DMS153 (cell line): ENCODE results near the gene CGB7.

Experiments
- DNase-seq: peaks from one replicate; lab custom pipeline; 2025; lab: John Stamatoyannopoulos, UW

Gene CGB7

GRCh38 chr19:49016067-49016839, 41.3 kb downstream of the CGB7 start:
- no peak for DNase-seq

GRCh38 chr19:49014870-49015255, 42.7 kb downstream of the CGB7 start:
- DNase-seq: no peak

- DNase-seq: no peak
Measured at GRCh38 chr19:49014123-49014869, 43.3 kb downstream of the CGB7 start.

- no peak for DNase-seq
Measured at GRCh38 chr19:49011194-49011593, 46.4 kb downstream of the CGB7 start.

- DNase-seq: no peak
Measured at GRCh38 chr19:49010453-49010852, 47.1 kb downstream of the CGB7 start.

- DNase-seq: no peak
Measured at GRCh38 chr19:49009828-49010227, 47.7 kb downstream of the CGB7 start.

GRCh38 chr19:49006905-49007304, 50.6 kb downstream of the CGB7 start:
- no peak for DNase-seq

GRCh38 chr19:49004964-49005614, 52.5 kb downstream of the CGB7 start:
- DNase-seq: no peak
